NCI-H774 (cell line): ENCODE measurements around the gene HMMR.
"Not testable (repeated sequence)": the region's sequence is repeated elsewhere in the genome, so short reads cannot be mapped to it uniquely, and the experiment has no call there.

Experiments used
- DNase-seq: peaks from one replicate; lab custom pipeline; 2025; lab: John Stamatoyannopoulos, UW

HMMR gene

GRCh38 chr5:163506095-163506457 lies 45.6 kb downstream of the HMMR start:
- DNase-seq = no peak

GRCh38 chr5:163506726-163507125 lies 46.3 kb downstream of the HMMR start:
- no peak for DNase-seq

GRCh38 chr5:163508753-163509152 lies 48.3 kb downstream of the HMMR start:
- DNase-seq = no peak

DNA sequence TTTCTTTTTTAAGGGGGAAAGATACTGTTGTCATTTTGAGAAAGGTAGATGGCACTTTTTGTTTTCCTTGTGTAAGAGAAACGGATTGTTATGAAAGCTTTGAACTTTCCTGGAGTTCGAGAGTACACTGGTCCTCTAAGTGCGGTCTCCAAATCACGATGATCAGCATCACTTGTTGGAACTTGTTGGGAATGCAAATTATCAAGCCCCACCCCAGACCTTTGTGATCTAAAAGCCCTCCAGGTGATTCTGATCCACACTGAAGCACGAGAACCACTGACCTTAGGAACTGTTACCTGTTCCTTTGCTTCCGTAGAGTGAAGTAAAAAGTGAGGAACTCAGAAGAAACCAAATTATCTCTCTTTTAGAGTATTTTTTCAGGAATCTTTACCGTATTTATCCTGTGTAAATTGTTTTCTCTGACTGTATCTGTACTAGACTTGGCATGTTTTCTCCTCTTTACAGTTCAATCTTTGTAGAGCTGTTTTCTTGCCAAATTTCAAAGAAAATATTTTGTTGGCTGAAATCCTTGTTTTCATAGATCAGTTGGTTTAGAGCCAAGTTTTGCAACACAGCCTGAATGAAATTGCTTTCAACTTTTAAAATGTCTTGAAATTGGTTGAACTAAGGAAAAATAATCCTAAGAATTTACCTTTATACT lies 49.0 kb downstream of the HMMR start:
- no peak for DNase-seq

DNA sequence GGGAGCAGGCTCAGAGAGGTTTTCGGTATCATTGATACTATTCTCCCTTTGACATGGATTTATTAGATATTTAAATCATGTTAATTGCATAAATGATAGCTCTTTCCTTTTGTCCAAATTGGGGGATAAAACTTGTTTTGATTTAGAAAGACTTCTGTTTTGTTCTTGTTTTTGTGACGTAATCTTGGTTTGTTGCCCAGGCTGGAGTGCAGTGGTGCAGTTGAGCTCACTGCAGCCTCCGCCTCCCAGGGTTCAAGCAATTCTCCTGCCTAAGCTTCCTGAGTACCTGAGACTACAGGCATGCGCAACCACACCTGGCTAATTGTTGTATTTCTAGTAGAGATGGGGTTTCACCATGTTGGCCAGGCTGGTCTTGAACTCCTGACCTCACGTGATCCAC lies 52.1 kb downstream of the HMMR start:
- no peak for DNase-seq

DNA sequence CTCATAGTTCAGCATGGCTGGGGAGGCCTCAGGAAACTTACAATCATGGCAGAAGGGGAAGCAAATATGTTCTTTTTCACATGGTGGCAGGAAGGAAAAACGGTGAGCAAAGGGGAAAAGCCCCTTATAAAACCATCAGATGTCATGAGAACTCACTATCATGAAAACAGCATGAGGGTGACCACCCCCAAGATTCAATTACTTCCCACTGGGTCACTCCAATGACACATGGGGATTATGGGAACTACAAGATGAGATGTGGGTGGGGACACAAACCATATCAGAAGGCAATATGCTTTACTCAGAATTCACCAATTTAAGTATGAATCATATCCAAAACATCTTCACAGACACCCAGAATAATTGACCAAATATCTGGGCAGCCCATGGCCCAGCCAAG lies 64.7 kb downstream of the HMMR start:
- no peak for DNase-seq

GRCh38 chr5:163529698-163530097 lies 69.3 kb downstream of the HMMR start:
- no peak for DNase-seq

DNA sequence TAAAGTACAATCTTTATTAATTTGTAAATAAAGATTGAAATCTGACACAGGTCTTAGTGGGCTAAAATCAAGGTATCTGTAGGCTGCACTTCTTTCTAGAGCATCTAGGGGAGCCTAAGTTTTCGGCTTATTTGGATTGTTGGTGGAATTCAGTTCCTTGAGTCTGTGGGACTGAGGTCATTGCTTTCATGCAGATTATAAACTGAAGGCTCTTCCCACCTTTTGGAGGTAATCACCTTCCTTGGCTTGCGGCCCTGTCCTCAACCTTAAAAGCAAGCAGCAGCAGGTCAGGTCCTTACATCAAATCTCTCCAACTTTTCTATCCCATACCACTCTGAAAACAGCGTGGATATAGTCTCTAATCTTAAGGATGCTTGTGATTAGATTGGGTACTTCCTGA lies 70.8 kb downstream of the HMMR start:
- no peak for DNase-seq

DNA sequence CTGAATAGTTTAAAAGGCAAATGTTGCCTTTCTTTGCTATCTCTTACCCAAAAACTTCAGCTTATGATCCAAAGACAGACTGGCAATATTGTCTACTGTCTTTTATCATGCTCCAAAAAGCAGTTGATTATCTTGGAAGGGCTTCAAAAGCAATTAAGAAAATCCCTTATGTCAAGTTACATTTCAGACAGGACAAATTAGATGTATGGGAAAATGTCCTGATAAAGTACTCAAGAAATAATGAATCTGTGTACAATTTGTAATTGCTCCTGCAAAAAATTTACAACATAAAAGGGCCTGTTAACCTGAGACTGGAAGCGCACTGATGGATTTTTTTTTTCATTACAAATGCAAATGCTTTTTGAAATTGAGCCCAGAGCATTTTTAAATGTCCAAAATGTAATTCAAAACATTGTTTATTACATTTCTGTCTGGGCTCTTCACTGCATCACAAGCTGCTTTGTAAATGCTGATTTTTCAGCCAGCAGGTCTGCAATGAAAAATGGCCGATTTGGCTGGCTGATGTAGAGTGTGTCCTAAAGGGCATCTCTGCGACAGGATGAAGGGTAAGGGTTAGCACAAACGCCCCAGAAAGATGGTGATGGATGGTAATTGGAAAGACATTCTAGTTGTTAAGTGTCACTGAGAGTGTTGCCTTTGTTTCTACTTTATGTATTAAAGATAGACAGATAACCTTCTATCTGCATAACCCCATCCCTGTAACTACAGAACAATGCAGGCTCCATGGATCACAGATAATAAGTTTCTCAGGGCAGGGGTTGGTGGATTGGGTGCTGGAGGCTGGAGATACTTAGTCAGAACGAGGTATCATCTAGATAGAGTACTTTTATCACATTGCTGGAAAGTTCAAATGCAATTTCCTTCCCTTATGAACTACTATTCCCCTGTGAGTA lies 72.0 kb downstream of the HMMR start:
- DNase-seq = no peak

DNA sequence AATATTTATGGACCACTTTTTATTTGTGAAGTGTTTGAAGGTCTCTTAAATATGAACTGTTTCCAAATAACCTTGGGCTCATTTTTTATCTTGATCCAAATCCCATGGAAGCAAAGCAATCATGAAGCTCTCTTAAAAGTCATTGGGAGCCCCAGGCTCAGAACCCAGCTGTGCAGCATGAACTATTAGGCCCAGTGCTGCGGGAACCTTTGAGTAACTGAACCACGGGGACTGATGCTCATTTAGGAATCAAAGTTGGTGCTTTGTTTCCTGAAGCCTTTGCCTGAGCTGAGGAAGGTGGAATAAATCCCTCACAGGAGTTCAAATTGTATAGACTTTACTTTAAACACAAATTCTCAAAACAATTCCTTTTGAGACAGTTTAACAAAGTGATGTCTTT lies 72.8 kb downstream of the HMMR start:
- no peak for DNase-seq

DNA sequence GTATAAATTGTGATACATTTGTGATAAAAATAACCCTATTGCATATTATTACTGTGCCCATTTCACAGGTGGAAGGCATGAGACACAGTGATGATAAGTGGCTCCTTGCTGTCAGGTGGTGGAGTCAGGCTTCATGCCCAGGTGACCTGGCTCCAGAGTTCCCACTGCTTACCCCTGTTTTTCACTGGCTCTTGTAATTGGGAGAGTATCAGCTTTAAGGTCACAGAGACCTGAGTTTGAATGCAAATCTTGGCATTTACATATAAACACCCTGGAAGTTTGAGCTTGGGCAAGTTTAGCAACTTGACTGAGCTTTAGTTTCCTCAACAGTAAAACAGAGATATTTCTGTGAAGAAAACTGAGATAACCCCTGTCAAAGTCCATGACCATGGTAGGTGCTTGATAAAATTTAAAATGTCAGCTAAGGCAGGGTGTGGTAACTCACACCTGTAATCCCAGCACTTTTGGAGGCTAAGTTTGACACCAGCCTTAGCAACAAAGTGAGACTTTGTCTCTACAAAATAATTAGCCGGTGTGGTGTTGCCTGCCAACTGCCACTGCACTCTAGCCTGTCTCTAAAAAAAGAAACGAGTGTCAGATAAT lies 74.2 kb downstream of the HMMR start:
- no peak for DNase-seq

- DNase-seq = no peak
Observed at GRCh38 chr5:163535290-163535689, 74.9 kb downstream of the HMMR start.

DNA sequence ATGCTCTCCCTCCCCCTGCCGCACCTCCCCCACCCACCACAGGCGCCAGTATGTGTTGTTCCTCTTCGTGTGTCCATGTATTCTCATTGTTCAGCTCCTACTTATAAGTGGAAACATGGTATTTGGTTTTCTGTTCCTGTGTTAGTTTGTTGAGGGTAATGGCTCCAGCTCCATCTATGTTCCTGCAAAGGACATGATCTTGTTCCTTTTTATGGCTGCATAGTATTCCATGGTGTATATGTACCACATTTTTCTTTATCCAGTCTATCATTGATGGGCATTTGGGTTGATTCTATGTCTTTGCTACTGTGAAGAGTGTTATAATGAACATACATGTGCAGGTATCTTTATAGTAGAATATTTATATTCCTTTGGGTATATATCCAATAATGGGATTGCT lies 76.0 kb downstream of the HMMR start:
- not testable (repeated sequence) for DNase-seq

DNA sequence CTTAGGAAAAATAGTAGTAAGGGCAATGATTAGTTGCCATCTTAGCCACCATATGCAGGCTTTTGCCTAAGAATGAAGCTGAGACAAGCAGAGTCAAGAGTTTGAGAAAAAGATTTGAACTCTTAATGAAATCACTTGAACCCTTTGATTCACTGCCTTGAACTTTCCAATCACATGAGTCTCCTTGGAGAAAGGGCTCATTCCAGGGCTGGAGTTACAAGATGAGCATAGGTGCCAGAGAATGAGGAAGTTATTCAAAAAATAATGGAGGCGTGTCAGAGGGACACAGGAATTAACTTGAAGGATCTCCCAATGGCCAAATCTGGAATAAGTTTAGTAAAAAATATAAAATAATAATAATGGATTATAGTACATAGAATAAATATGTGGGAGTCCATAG lies 80.3 kb downstream of the HMMR start:
- no peak for DNase-seq
